RWPE2 (cell line): ENCODE results near the gene LDLRAD4.

Source experiments
- ATAC-seq: fragments of 200-7000 bp; cut with Tn5 transposase; 3 replicates; pipeline ENCODE4 v1.9.1; 2021; ENCODE audit warnings: low read depth
- DNase-seq: peaks from one replicate; pipeline ENCODE4 v3.0.0-alpha.2; 2020; ENCODE audit warnings: low spot score
- H3K27ac ChIP-seq: fragments of 450-650 bp; 2 replicates; pipeline ENCODE4 v1.5.1; 2017; ENCODE audit warnings: mild to moderate bottlenecking; ENCODE audit not compliant: poor library complexity, severe bottlenecking
- H3K27me3 ChIP-seq: fragments of 250-450 bp; sonication (Bioruptor Pico); 2 replicates; pipeline ENCODE4 v1.5.1; 2021; ENCODE audit warnings: mild to moderate bottlenecking, moderate library complexity; ENCODE audit not compliant: insufficient read depth, poor library complexity, severe bottlenecking
- H3K36me3 ChIP-seq: fragments of 250-450 bp; sonication (Bioruptor Pico); 2 replicates; pipeline ENCODE4 v1.5.1; 2020; ENCODE audit warnings: low read depth, mild to moderate bottlenecking, moderate library complexity
- H3K4me1 ChIP-seq: fragments of 250-450 bp; sonication (Bioruptor Pico); 2 replicates; pipeline ENCODE4 v1.5.1; 2021; ENCODE audit warnings: mild to moderate bottlenecking, moderate library complexity; ENCODE audit not compliant: insufficient read depth, poor library complexity, severe bottlenecking
- H3K4me3 ChIP-seq: fragments of 250-450 bp; sonication (Bioruptor Pico); 2 replicates; pipeline ENCODE4 v1.5.1; 2021; ENCODE audit warnings: mild to moderate bottlenecking, moderate library complexity; ENCODE audit not compliant: severe bottlenecking
- H3K9me3 ChIP-seq: fragments of 250-450 bp; sonication (Bioruptor Pico); 2 replicates; pipeline ENCODE4 v1.5.1; 2021; ENCODE audit warnings: mild to moderate bottlenecking, moderate library complexity; ENCODE audit not compliant: severe bottlenecking
- TF ChIP-seq, protein P1 (sequence below): fragments of 450-650 bp; IDR thresholded peaks from one replicate; pipeline ENCODE4 v1.5.1; 2017; ENCODE audit warnings: mild to moderate bottlenecking, moderate library complexity; ENCODE audit not compliant: poor library complexity, severe bottlenecking

The LDLRAD4 gene

DNA sequence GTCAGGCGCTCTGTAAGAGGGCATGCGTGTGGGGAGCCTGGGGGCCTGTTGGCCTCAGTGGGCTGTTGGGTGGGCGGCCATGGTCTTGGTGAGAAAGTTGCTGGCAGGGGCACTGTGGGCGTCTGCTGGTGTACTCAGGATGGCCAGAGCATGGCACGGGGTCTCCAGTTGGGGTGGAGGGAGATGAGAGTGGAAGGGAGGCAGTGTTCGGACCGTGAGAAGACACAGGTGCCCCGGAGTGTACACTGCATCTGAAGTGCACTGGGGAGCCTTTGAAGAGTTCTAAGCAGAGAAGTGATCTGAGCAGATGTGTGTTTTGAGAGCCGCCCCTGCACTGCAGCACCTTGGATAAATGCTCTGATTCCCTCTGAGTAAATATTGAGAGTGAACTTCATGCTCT, 150.8 kb downstream of the LDLRAD4 start:
- Histone ChIP-seq H3K4me1 (no peaks in the 10 kb centered on the region), H3K27ac (no peak overlapping the region), H3K9me3 (no peaks in the 10 kb centered on the region), H3K36me3 (no peaks in the 10 kb centered on the region), H3K4me3 (no peak overlapping the region), H3K27me3 (no peaks in the 10 kb centered on the region)
- ATAC-seq (peak; percentile 21; the same call in 1 of the 3 replicates), DNase-seq (no peak)
- TF ChIP-seq, protein P1, sequence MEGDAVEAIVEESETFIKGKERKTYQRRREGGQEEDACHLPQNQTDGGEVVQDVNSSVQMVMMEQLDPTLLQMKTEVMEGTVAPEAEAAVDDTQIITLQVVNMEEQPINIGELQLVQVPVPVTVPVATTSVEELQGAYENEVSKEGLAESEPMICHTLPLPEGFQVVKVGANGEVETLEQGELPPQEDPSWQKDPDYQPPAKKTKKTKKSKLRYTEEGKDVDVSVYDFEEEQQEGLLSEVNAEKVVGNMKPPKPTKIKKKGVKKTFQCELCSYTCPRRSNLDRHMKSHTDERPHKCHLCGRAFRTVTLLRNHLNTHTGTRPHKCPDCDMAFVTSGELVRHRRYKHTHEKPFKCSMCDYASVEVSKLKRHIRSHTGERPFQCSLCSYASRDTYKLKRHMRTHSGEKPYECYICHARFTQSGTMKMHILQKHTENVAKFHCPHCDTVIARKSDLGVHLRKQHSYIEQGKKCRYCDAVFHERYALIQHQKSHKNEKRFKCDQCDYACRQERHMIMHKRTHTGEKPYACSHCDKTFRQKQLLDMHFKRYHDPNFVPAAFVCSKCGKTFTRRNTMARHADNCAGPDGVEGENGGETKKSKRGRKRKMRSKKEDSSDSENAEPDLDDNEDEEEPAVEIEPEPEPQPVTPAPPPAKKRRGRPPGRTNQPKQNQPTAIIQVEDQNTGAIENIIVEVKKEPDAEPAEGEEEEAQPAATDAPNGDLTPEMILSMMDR: no peak

DNA sequence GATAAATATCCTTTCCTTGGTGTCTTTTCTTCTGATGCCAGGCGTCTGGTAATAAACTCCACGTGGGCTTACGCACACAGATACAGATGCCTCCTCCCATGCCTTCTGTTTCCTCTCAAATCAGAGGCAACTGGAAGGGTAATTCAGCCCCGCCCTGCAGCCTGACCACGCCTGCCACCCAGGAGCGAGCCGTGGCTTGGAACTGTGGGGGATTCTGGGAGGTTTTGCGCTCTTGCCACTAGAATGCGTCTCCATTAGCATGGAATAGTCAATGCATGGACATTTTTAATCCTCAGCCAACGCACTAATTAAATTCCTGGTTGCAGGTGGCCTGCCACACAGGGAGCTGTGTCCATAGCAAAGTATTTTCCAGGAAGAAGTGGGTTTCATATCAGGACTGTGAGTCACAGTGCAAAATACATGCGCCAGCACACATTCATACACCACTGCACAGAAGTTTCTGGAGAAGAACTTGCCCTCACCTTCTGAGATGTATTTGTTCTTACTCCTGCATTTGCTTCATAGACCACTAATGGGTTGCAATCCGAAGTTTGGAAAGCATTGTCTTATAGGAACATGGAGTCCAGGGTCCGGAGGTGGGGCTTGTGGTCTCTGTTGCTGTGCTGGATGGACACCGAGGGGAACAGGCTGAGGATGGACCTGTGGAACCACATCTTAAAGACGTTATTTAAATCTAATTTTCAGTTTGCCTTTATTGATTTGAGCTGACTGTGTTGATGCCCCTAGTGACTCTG, 151.4 kb downstream of the LDLRAD4 start:
- no peak overlapping the region for H3K4me3 ChIP-seq
- H3K36me3 ChIP-seq: no peaks in the 10 kb centered on the region
- ATAC-seq: peak; percentile 85
- H3K27me3 ChIP-seq: no peaks in the 10 kb centered on the region
- H3K4me1 ChIP-seq: peaks cover under 1% of the 10 kb centered on the region
- no peaks in the 10 kb centered on the region for H3K9me3 ChIP-seq
- H3K27ac ChIP-seq: no peak overlapping the region
- TF ChIP-seq, protein P1: no peak
- no peak for DNase-seq

DNA sequence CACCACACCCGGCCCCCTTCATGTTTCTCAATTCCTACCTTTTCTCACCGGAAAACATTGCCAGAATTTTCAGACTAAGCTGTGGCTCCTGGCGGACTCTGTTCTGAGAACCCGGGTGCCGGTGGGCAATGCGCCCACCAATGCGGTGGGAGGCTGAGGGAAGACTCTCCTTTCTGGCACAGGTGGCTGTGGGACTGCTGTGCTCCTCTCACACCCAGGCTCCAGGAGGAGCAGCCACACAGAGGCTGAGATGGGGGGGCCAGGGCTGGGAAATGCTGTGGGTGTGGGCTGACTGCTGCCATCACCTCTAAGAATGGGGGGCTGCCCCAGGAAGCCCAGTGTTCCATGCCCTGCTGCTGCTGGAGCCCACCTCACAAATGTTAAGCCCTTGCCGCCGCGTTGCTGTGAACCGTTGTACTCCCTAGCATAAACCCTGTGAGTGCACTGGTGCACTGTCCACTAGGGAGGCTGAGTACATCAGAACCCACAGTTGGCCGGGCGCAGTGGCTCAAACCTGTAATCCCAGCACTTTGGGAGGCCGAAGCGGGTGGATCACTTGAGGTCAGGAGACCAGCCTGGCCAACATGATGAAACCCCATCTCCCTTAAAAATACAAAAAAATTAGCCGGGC, 152.6 kb downstream of the LDLRAD4 start:
- DNase-seq (no peak), ATAC-seq (no peak)
- Histone ChIP-seq H3K36me3 (no peaks in the 10 kb centered on the region), H3K27ac (no peak overlapping the region), H3K4me1 (peaks cover 6% of the 10 kb centered on the region), H3K27me3 (no peaks in the 10 kb centered on the region), H3K4me3 (no peak overlapping the region), H3K9me3 (no peaks in the 10 kb centered on the region)
- TF ChIP-seq, protein P1: no peak

DNA sequence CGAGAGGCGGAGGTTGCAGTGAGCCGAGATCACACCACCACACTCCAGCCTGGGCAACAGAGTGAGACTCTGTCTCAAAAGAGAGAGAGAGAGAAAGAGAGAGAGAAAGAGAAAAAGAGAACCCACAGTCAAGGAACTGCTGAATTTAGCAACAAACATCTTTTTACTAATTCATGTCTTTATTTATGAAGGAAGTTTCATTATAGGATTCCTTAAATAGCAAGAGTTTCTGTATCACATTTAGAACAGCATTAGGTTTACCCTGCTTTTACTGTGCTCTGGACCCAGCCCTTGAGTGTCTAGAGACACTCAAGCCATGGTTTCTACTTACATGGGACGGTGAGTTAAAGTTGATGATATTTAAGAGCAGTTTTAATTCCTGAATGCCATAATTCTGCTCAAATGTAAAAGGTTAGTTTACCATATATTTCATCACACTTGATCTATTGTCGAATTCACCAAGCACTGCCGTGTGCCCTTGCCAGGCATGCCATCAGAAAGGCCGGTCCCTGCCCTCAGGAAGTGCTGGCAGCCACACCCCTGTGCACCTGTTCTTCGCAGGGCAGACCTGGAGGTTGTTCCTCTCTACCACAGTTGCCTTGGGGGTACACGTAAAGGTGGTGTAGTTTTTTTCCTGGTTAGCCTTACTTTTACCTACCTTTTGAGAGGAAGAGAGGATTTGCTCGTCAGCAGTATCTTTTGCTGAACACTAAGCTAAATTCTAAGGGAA, 153.3 kb downstream of the LDLRAD4 start:
- Histone ChIP-seq H3K27ac (no peak overlapping the region), H3K36me3 (no peaks in the 10 kb centered on the region), H3K9me3 (no peaks in the 10 kb centered on the region), H3K4me1 (peaks cover 6% of the 10 kb centered on the region), H3K4me3 (no peak overlapping the region), H3K27me3 (no peaks in the 10 kb centered on the region)
- TF ChIP-seq, protein P1: no peak
- no peak for ATAC-seq
- no peak for DNase-seq
